ENCODE results near the gene CRLF1. TPM values are rescaled to one million over a fixed set of nuclear protein-coding genes. Genes with fewer than 3 reads are reported as not detected.

The CRLF1 gene
- total and polyA plus RNA-seq, 10 of the 15 experiments (the other 5 are each of a cell fraction or from before 2014, with no cell fraction given) = 0.10 to 1.2 (median 0.49) TPM; not detected in 4

- TF ChIP-seq MYC (IDR thresholded peaks at IDR 0.05; ENCODE audit: insufficient read depth, insufficient read length, insufficient replicate concordance, low read length, severe bottlenecking) (peak; percentile 96), LARP7 (IDR thresholded peaks at IDR 0.05) (peak; percentile 17; the same call in 1 of the 2 replicates), ZBTB40 (IDR thresholded peaks at IDR 0.05; ENCODE audit: borderline replicate concordance) (no peak; the same call in 1 of the 2 replicates), TARDBP (IDR thresholded peaks at IDR 0.05; ENCODE audit: borderline replicate concordance) (0 out of 2 replicates have a peak, but pooled peaks have one; percentile 24), HDAC6 (IDR thresholded peaks at IDR 0.05; ENCODE audit: unreplicated experiment) (no peak), NR2F1 (conservative IDR thresholded peaks at IDR 0.05) (peak; percentile 49; the same call in 1 of the 2 replicates), E4F1 (IDR thresholded peaks at IDR 0.05; ENCODE audit: borderline replicate concordance, partially characterized antibody) (no peak), ESRRA (IDR thresholded peaks at IDR 0.05; ENCODE audit: low read length) (no peak), IKZF1 (conservative IDR thresholded peaks at IDR 0.05) (peak; percentile 21), SREBF1 (IDR thresholded peaks at IDR 0.05; ENCODE audit: low read length) (no peak), CTCF (IDR thresholded peaks at IDR 0.05 in 2 of 3, conservative IDR thresholded peaks at IDR 0.05 in 1 of 3; ENCODE audit: control insufficient read depth in 2 of 3, extremely low read depth in 1 of 3, insufficient read depth in 1 of 3, low read depth in 3 of 3, low read length in 3 of 3) (peak; percentile 4 to 24 (median 11); a peak in 1 of 6 replicates), MAX (IDR thresholded peaks at IDR 0.05; ENCODE audit: low read depth, low read length) (peak; percentile 97), FOXM1 (IDR thresholded peaks at IDR 0.05; ENCODE audit: low read depth, low read length) (no peak), ZBTB33 (IDR thresholded peaks at IDR 0.05) (no peak), HDGF (IDR thresholded peaks at IDR 0.05) (no peak; the same call in 1 of the 2 replicates), ZNF384 (IDR thresholded peaks at IDR 0.05; ENCODE audit: borderline replicate concordance, low read depth, low read length) (no peak)
These were observed 17.0 kb downstream of the CRLF1 start (continued) for GRCh38 chr19:18589380-18590272.
